GM18507 (cell line): Measurements from ENCODE around the gene RPS6KB2.
A peak's percentile ranks its signal among the peaks of the same experiment; 100 is the strongest.

ENCODE experiments used
- DNase-seq: peaks from one replicate; pipeline ENCODE4 v3.0.0; 2011; ENCODE audit warnings: low read depth; ENCODE audit not compliant: insufficient read length; ENCODE audit errors: extremely low spot score
- FAIRE-seq: peaks from 2 replicates; lab custom pipeline; 2011; peaks lifted over from hg19 to GRCh38; lab: Jason Lieb, UNC

RPS6KB2 gene

GRCh38 chr11:67438158-67438902 lies 10.0 kb downstream of the RPS6KB2 start:
- peak; percentile 61 for DNase-seq
- FAIRE-seq = peak; percentile 83

GRCh38 chr11:67439321-67440228 lies 11.3 kb downstream of the RPS6KB2 start:
- DNase-seq = no peak
- FAIRE-seq = no peak

GRCh38 chr11:67440229-67441097 lies 12.2 kb downstream of the RPS6KB2 start:
- DNase-seq = no peak
- FAIRE-seq = no peak

- DNase-seq (no peak), FAIRE-seq (no peak)
These were observed 12.8 kb downstream of the RPS6KB2 start for GRCh38 chr11:67441098-67441563.

GRCh38 chr11:67441731-67442351 lies 13.5 kb downstream of the RPS6KB2 start:
- no peak for DNase-seq
- FAIRE-seq = no peak

- DNase-seq (no peak), FAIRE-seq (no peak)
These were observed 14.5 kb downstream of the RPS6KB2 start for GRCh38 chr11:67442504-67443404.

GRCh38 chr11:67445515-67445914 lies 17.2 kb downstream of the RPS6KB2 start:
- FAIRE-seq (no peak), DNase-seq (no peak)

GRCh38 chr11:67448220-67448609 lies 19.9 kb downstream of the RPS6KB2 start:
- DNase-seq (no peak), FAIRE-seq (no peak)

- FAIRE-seq = no peak
- no peak for DNase-seq
These were observed 21.0 kb downstream of the RPS6KB2 start for GRCh38 chr11:67449116-67449844.

GRCh38 chr11:67450796-67451657 lies 22.7 kb downstream of the RPS6KB2 start:
- DNase-seq (no peak), FAIRE-seq (no peak)

GRCh38 chr11:67451658-67451976 lies 23.3 kb downstream of the RPS6KB2 start:
- FAIRE-seq = no peak
- DNase-seq = no peak

- FAIRE-seq (no peak), DNase-seq (no peak)
These were observed 24.1 kb downstream of the RPS6KB2 start, which contains the start of gene GPR152 for GRCh38 chr11:67452141-67452952. Gene GPR152 (minus strand): TSS chr11:67452729. CDS start chr11:67452724, 5 bp downstream.

- DNase-seq (no peak), FAIRE-seq (no peak)
These were observed 25.8 kb downstream of the RPS6KB2 start for GRCh38 chr11:67453816-67454732.

GRCh38 chr11:67455054-67455453 lies 26.8 kb downstream of the RPS6KB2 start, which contains the start of gene CABP4:
Gene CABP4 (plus strand): TSS chr11:67455354. CDS start chr11:67455424, 70 bp downstream.
- no peak for DNase-seq
- FAIRE-seq = no peak
